Ishikawa (cell line): Measurements from ENCODE around the gene L1CAM.

Experiments
- CEBPB ChIP-seq: IDR thresholded peaks from 2 replicates; pipeline ENCODE4 v1.6.1; 2012
- CREB1 ChIP-seq: IDR thresholded peaks from 2 replicates; pipeline ENCODE4 v1.6.1; 2012; ENCODE audit warnings: low read depth
- EGR1 ChIP-seq: IDR thresholded peaks from 2 replicates; pipeline ENCODE4 v1.6.1; 2012
- EP300 ChIP-seq: IDR thresholded peaks from 2 replicates; pipeline ENCODE4 v1.6.1; 2012; ENCODE audit warnings: borderline replicate concordance
- FOXM1 ChIP-seq: IDR thresholded peaks from 2 replicates; pipeline ENCODE4 v1.6.1; 2012; ENCODE audit warnings: low read depth, borderline replicate concordance
- RAD21 ChIP-seq: IDR thresholded peaks from 2 replicates; pipeline ENCODE4 v1.6.1; 2012; ENCODE audit warnings: low read depth
- TAF1 ChIP-seq: IDR thresholded peaks from 2 replicates; pipeline ENCODE4 v1.6.1; 2012; ENCODE audit warnings: low read depth, mild to moderate bottlenecking
- TCF12 ChIP-seq: IDR thresholded peaks from 2 replicates; pipeline ENCODE4 v1.6.1; 2012; ENCODE audit warnings: low read depth
- YY1 ChIP-seq: IDR thresholded peaks from 2 replicates; pipeline ENCODE4 v1.6.1; 2012; ENCODE audit warnings: low read depth
- ZBTB7A ChIP-seq: IDR thresholded peaks from 2 replicates; pipeline ENCODE4 v1.6.1; 2012; ENCODE audit warnings: low read depth
- TF ChIP-seq, protein P1 (sequence below): IDR thresholded peaks from 2 replicates; pipeline ENCODE4 v1.6.1; 2012
- TF ChIP-seq, protein P2 (sequence below): IDR thresholded peaks from 2 replicates; pipeline ENCODE4 v1.6.1; 2012; ENCODE audit warnings: low read depth, mild to moderate bottlenecking

DNA sequence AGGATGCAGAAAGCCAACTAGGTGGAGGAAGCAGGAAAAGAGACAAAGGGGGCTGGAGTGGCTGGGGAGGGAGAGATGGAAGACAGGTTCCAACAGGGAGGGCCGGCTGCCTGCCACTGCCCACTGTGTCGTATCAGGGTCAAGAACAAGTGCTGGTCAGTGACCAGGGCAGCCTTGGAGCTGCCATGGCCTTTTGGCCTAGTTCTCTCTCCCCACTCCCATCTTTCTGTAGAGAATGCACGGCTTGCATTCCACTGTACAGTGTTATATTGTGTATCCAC is 11.9 kb downstream of the L1CAM start:
- TF ChIP-seq YY1 (no peak), TAF1 (no peak), TCF12 (no peak), EGR1 (no peak), RAD21 (no peak), CREB1 (no peak), EP300 (no peak), CEBPB (no peak), FOXM1 (no peak), ZBTB7A (no peak)
- TF ChIP-seq, protein P1, sequence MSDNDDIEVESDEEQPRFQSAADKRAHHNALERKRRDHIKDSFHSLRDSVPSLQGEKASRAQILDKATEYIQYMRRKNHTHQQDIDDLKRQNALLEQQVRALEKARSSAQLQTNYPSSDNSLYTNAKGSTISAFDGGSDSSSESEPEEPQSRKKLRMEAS = no peak
- TF ChIP-seq, protein P2, sequence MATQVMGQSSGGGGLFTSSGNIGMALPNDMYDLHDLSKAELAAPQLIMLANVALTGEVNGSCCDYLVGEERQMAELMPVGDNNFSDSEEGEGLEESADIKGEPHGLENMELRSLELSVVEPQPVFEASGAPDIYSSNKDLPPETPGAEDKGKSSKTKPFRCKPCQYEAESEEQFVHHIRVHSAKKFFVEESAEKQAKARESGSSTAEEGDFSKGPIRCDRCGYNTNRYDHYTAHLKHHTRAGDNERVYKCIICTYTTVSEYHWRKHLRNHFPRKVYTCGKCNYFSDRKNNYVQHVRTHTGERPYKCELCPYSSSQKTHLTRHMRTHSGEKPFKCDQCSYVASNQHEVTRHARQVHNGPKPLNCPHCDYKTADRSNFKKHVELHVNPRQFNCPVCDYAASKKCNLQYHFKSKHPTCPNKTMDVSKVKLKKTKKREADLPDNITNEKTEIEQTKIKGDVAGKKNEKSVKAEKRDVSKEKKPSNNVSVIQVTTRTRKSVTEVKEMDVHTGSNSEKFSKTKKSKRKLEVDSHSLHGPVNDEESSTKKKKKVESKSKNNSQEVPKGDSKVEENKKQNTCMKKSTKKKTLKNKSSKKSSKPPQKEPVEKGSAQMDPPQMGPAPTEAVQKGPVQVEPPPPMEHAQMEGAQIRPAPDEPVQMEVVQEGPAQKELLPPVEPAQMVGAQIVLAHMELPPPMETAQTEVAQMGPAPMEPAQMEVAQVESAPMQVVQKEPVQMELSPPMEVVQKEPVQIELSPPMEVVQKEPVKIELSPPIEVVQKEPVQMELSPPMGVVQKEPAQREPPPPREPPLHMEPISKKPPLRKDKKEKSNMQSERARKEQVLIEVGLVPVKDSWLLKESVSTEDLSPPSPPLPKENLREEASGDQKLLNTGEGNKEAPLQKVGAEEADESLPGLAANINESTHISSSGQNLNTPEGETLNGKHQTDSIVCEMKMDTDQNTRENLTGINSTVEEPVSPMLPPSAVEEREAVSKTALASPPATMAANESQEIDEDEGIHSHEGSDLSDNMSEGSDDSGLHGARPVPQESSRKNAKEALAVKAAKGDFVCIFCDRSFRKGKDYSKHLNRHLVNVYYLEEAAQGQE = no peak
